C4-2B (cell line): ENCODE results near the gene AKAP7.

Source experiments
- H3K27ac ChIP-seq: fragments of 450-650 bp; 2 replicates; pipeline ENCODE4 v1.5.1; 2017
- ZFX ChIP-seq: fragments of 450-650 bp; IDR thresholded peaks from 2 replicates; pipeline ENCODE4 v1.6.1; 2017
- TF ChIP-seq, protein P1 (sequence below): fragments of 450-650 bp; conservative IDR thresholded peaks from 2 replicates; pipeline ENCODE4 v1.5.1; 2017; ENCODE audit warnings: mild to moderate bottlenecking

AKAP7 gene

DNA sequence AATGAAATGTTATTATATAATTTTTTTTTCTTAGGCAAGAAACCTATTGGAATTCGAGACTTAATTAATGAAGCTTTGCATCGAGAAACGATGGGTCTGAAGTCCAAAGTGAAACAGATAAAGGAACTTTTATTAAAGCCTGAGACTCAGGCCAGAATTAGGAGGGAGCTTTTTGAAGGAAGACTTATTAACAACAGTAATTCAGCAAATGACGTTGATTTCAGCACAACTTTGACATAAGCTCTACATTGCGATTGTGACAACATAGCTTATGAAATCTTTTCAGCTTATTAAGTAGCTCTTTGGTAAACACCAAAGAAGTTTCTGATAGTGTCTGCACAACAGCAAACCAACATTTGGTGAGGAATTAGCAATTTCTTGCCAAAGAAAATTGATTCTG is 147.1 kb downstream of the AKAP7 start:
- no peak overlapping the region for H3K27ac ChIP-seq
- TF ChIP-seq, protein P1, sequence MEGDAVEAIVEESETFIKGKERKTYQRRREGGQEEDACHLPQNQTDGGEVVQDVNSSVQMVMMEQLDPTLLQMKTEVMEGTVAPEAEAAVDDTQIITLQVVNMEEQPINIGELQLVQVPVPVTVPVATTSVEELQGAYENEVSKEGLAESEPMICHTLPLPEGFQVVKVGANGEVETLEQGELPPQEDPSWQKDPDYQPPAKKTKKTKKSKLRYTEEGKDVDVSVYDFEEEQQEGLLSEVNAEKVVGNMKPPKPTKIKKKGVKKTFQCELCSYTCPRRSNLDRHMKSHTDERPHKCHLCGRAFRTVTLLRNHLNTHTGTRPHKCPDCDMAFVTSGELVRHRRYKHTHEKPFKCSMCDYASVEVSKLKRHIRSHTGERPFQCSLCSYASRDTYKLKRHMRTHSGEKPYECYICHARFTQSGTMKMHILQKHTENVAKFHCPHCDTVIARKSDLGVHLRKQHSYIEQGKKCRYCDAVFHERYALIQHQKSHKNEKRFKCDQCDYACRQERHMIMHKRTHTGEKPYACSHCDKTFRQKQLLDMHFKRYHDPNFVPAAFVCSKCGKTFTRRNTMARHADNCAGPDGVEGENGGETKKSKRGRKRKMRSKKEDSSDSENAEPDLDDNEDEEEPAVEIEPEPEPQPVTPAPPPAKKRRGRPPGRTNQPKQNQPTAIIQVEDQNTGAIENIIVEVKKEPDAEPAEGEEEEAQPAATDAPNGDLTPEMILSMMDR = no peak
- no peak for TF ChIP-seq ZFX

DNA sequence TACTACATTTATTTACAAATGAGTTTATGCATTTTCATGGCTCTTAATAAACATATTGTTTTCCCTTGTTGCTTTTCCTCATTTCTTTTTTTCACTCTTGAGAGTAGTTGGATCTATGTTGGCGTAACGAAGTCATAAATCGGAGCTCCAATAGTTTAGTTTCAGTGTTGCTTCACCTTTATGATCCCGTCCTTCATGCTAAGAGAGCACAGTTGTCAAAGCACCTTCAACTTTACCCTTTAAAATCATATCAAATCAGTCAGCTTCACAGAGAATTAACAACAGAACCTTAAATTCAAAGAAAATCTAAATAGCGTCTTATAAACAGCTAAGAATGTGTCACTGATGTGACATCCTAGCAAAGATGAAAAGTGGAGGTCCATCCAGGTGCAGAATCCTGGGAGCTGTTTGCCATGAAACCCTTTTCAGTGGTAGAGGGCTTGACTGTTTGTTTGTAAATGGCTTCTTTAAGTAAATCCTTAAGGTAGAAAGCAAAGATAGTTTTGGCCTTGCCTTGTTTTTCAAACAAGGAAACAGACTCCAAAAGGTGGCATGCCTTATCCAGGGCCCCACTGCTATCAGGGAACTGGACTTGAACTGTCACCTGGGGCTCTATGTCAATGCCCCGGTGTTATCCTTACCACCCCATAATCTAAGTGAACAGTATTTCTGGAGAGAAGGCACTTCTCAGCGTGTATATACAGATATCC is 148.4 kb downstream of the AKAP7 start:
- TF ChIP-seq, protein P1 = no peak
- TF ChIP-seq ZFX = no peak
- no peak overlapping the region for H3K27ac ChIP-seq

DNA sequence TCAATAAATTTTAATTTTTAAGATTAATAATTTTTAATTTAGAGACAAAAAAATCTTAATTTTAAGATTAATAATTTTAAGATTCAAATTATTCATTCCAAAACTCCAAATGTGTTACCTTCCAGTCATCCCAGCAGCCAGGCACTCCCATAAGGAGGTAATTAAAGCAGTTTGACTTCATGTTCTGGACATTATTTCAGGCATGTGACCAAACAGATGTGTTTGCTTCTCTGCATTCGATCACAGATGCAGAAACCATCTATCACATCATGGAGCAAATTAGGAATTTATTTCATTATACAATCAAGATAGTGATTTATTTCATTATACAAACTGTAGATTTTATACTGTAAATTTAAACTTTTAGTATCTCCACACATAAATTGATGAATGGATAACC is 150.3 kb downstream of the AKAP7 start:
- no peak for TF ChIP-seq ZFX
- TF ChIP-seq, protein P1 = no peak
- H3K27ac ChIP-seq = no peak overlapping the region

DNA sequence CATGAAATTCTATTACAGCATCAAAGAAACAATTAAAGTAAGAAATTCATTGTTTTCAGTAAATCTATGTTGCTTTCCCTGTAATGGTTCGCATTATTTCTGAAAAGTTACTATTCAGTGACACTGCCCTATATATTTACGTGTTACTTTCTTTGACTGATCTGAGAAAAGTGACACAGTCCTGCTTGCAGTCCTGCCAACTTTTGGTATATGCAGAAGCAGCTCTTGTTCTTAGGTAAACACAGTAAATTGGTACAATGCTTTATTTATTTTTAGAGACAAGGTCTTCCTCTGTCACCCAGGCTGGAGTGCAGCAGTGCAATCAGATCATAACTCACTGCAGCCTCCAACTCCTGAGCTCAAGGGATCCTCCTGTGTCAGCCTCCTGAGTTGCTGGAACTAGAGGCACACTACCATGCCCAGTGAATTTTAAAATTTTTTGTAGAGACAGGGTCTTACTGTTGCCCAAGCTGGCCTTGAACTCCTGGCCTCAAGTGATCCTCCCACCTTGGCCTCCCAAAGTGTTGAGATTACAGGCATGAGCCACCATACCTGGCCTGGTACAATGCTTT is 151.3 kb downstream of the AKAP7 start:
- TF ChIP-seq ZFX = no peak
- TF ChIP-seq, protein P1 = no peak
- H3K27ac ChIP-seq = no peak overlapping the region

DNA sequence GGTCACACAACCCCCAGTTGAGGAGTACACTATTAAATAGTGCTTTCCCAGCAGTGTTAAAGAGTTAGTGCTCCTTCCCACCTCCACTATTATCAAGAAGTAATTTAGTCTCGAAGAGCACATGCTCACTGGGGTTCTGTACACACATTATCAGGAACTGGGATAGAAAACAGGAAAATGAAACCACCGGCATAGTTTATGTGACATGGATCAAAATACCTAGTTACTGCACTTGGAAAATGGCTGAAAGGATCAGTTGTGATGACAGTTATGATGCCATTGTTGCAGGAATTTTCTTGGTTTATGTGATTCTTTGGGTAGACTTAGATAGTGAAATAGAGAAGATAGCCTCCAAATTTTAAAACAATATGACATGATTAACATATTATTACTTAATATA is 152.9 kb downstream of the AKAP7 start:
- no peak overlapping the region for H3K27ac ChIP-seq
- TF ChIP-seq, protein P1 = no peak
- TF ChIP-seq ZFX = no peak

GRCh38 chr6:131290955-131291354 is 155.7 kb downstream of the AKAP7 start:
- no peak for TF ChIP-seq ZFX
- TF ChIP-seq, protein P1 = no peak
- H3K27ac ChIP-seq = no peak overlapping the region

DNA sequence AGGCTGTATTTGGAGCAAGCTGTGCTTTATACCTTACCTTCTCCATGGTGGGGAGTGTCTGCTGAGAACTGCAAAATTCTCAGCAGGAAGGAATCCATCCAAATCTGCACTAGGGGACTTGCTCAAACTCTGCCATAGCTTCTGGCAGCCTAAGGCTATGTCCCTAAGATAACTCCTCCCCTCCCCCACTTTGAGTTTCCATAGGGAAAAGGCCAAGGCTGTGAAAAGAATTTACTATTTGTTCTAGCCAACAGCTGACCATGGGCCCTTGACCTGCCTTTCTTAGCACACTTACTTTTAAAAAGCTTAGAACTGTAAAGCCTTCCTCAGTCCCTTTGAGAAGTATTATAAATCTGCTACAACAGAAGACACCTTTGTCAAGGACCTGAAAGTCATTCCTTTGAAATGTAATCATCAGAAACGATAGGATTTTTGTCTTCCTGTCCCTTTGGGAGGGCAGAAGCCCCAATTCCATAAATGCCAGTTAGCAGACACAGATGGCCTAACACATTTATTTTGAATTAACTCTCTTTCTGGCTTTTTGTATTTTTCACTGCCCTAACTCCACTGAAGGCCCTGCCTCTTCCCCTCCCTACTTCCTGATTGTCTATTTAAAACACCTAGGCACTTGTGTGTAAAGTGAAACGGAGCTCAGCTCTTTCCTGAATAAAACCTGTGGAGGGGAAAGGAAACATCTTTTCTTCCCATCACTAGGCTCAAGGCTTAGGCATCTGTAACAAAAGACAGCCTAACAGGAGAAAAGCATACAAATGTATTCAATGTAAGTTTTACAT is 157.1 kb downstream of the AKAP7 start:
- TF ChIP-seq, protein P1 = no peak
- no peak overlapping the region for H3K27ac ChIP-seq
